SIG-M5 treated with dmso at 0.1 percent for 504 hours (cell line): ENCODE results near the gene WDR54.
"Not testable (repeated sequence)": the region's sequence is repeated elsewhere in the genome, so short reads cannot be mapped to it uniquely, and the experiment has no call there.

Source experiments
- DNase-seq: peaks from one replicate; lab custom pipeline; 2025; ENCODE audit not compliant: unreplicated experiment; lab: John Stamatoyannopoulos, UW

Gene WDR54

GRCh38 chr2:74406035-74406434 is 15.5 kb upstream of the WDR54 start:
- no peak for DNase-seq

GRCh38 chr2:74407682-74408081 is 13.8 kb upstream of the WDR54 start:
- DNase-seq: no peak

- no peak for DNase-seq
Observed at GRCh38 chr2:74413001-74413698, 8.4 kb upstream of the WDR54 start.

- no peak for DNase-seq
Observed at GRCh38 chr2:74414441-74414840, 7.1 kb upstream of the WDR54 start.

- no peak for DNase-seq
Observed at GRCh38 chr2:74414881-74415761, 6.4 kb upstream of the WDR54 start.

GRCh38 chr2:74415762-74416395 is 5.7 kb upstream of the WDR54 start:
- DNase-seq: no peak

GRCh38 chr2:74416778-74417177 is 4.8 kb upstream of the WDR54 start:
- no peak for DNase-seq

- DNase-seq: no peak
Observed at GRCh38 chr2:74417197-74417596, 4.3 kb upstream of the WDR54 start.

- no peak for DNase-seq
Observed at GRCh38 chr2:74417763-74418162, 3.8 kb upstream of the WDR54 start.

GRCh38 chr2:74418312-74418711 is 3.2 kb upstream of the WDR54 start:
- no peak for DNase-seq

GRCh38 chr2:74419345-74419744 is 2.2 kb upstream of the WDR54 start:
- DNase-seq: peak; percentile 20

GRCh38 chr2:74420006-74420405 is 1.5 kb upstream of the WDR54 start:
- no peak for DNase-seq

- not testable (repeated sequence) for DNase-seq
Observed at GRCh38 chr2:74420443-74421103, 957 bp upstream of the WDR54 start.

GRCh38 chr2:74423231-74424095 is 1.9 kb downstream of the WDR54 start:
- no peak for DNase-seq

- DNase-seq: no peak
Observed at GRCh38 chr2:74424139-74424992, 2.8 kb downstream of the WDR54 start.

GRCh38 chr2:74424995-74425406 is 3.5 kb downstream of the WDR54 start:
- DNase-seq: no peak

- no peak for DNase-seq
Observed at GRCh38 chr2:74425523-74425922, 4.0 kb downstream of the WDR54 start.

- DNase-seq: no peak
Observed at GRCh38 chr2:74426181-74426758, 4.7 kb downstream of the WDR54 start.

GRCh38 chr2:74427551-74427950 is 6.0 kb downstream of the WDR54 start:
- no peak for DNase-seq
